Adrenal gland (tissue), 12 donors: Measurements from ENCODE around the gene CAPN11. TPM values are rescaled to one million over a fixed set of nuclear protein-coding genes. Genes with fewer than 3 reads are reported as not detected.
A peak's percentile ranks its signal among the peaks of the same experiment; 100 is the strongest.

ENCODE experiments used
- DNase-seq, 7 donors: peaks; one replicate each; pipeline ENCODE4 v3.0.0-alpha.2; 2019 to 2020
- H3K27ac ChIP-seq, 5 donors: fragments of 200-600 bp; sonication (generic) in 4 of 5; 1 replicate in 3 of 5; 2 replicates in 2 of 5; pipeline versions ENCODE4 v1.5.1 to v1.8.0; 2016 to 2020; ENCODE audit warnings: mild to moderate bottlenecking in 1 of 5
- H3K27me3 ChIP-seq: fragments of 200-600 bp; 2 replicates; pipeline ENCODE4 v1.8.0; 2021
- H3K36me3 ChIP-seq, 2 donors: fragments of 200-600 bp; replicated peaks in 1 of 2; 1 replicate in 1 of 2; 2 replicates in 1 of 2; pipeline versions ENCODE4 v1.5.1 to v1.8.0; 2018 to 2022
- H3K4me1 ChIP-seq, 2 donors: fragments of 200-600 bp; replicated peaks in 1 of 2; 1 replicate in 1 of 2; 2 replicates in 1 of 2; pipeline versions ENCODE4 v1.5.1 to v1.8.0; 2018 to 2021
- H3K4me3 ChIP-seq, 4 donors: fragments of 200-600 bp; sonication (generic) in 3 of 4; one replicate each; pipeline ENCODE4 v1.5.1; 2016 to 2018
- H3K9me3 ChIP-seq, 3 donors: fragments of 200-600 bp; sonication (generic) in 1 of 3; replicated peaks in 1 of 3; 1 replicate in 2 of 3; 2 replicates in 1 of 3; pipeline versions ENCODE4 v1.5.1 to v1.8.0; 2016 to 2021
- CTCF ChIP-seq, 6 experiments: fragments of 450-650 bp in 4 of 6; fragments of 200-600 bp in 2 of 6; sonication (generic) in 1 of 6; IDR thresholded peaks; 1 replicate in 5 of 6; 2 replicates in 1 of 6; pipeline versions ENCODE4 v1.5.1 to v1.8.0; 2016 to 2021; ENCODE audit warnings: antibody characterized with exemption in 6 of 6, mild to moderate bottlenecking in 2 of 6, moderate library complexity in 1 of 6
- POLR2A ChIP-seq, 2 donors: fragments of 450-650 bp; IDR thresholded peaks; one replicate each; pipeline ENCODE4 v1.6.1; 2017; ENCODE audit warnings: antibody characterized with exemption in 2 of 2, mild to moderate bottlenecking in 2 of 2, moderate library complexity in 1 of 2
- WGBS, 4 donors: extraction: QIAGEN DNeasy Blood & Tissue Kit in 2 of 4; methylation state at CpG; one replicate each; pipeline versions ENCODE4 v1.1.5 to v1.1.7; 2013 to 2017; 5-methylcytosine and 5-hydroxymethylcytosine counted together
- intact Hi-C, 2 donors: fragments of 100-400 bp; cut with DNase I; formaldehyde crosslinking; loops; one replicate each; pipeline versions ENCODE4 v1.14.1 to v1.15.0; 2022 to 2023
- polyA plus RNA-seq, 3 donors: library from polyadenylated mRNA; stranded (reverse); fragments of 200-250 nt in 2 of 3; fragments of 350-450 nt in 1 of 3; fragmentation: Illumina TruSeq in 1 of 3; extraction: RNeasy Lipid Tissue Mini Kit (QIAGEN cat#74804) in 1 of 3; gene quantifications; one replicate each; pipeline ENCODE4 v1.2.3, GENCODE V29; 2013 to 2014
- total RNA-seq, 9 donors: library from RNA; depleted of rRNA in 4 of 9; stranded (reverse); fragments of >200 nt in 4 of 9; fragments of 120-200 nt in 1 of 9; fragmentation: NEBNext Ultra II Directional in 1 of 9; extraction: Animal tissue kit (Norgen Biotek cat#: 25700) in 1 of 9; gene quantifications; one replicate each; pipeline versions ENCODE4 v1.1.0 to v1.2.4, GENCODE V29; 2013 to 2023
- donor health status: healthy with polysubstance abuse.
- donor health status: Bipolar disorder and iron deficiency.
- donor health status: DM: yes; HTN: yes; CAD: no.
- donor health status: DM: no; HTN: no; CAD: no.
- donor health status: DM: no; HTN: no; CAD: no.
- donor health status: DM: yes; HTN: yes; CAD: no.

Gene CAPN11
- total and polyA plus RNA-seq, 12 donors = 0.14 to 2.4 (median 0.98) TPM; not detected in 2

GRCh38 chr6:44167567-44167966, 8.9 kb downstream of the CAPN11 start:
- TF ChIP-seq POLR2A (IDR thresholded peaks at IDR 0.05) (no peak), CTCF (IDR thresholded peaks at IDR 0.05) (no peak)
- intact Hi-C loops = no loop called here
- no peaks in the 10 kb centered on the region for H3K4me1 ChIP-seq
- H3K27ac ChIP-seq = no peak overlapping the region
- H3K4me3 ChIP-seq = no peak overlapping the region
- WGBS, 4 donors = 95 to 100% (median 99%) methylated on average over 1 of the region's 1 CpG
- no peaks in the 10 kb centered on the region for H3K9me3 ChIP-seq
- no peaks in the 10 kb centered on the region for H3K27me3 ChIP-seq
- H3K36me3 ChIP-seq = no peaks in the 10 kb centered on the region
- no peak for DNase-seq

GRCh38 chr6:44169154-44169553, 10.5 kb downstream of the CAPN11 start:
- Histone ChIP-seq H3K27me3 (no peaks in the 10 kb centered on the region), H3K36me3 (no peaks in the 10 kb centered on the region), H3K4me1 (peaks cover 0 to 5% of the 10 kb centered on the region in 2 donors), H3K9me3 (no peaks in the 10 kb centered on the region), H3K4me3 (no peak overlapping the region), H3K27ac (no peak overlapping the region)
- no peak for TF ChIP-seq CTCF (IDR thresholded peaks at IDR 0.05)
- no peak for TF ChIP-seq POLR2A (IDR thresholded peaks at IDR 0.05)
- WGBS, 4 donors = 27 to 48% (median 39%) methylated on average over 8 to 9 of the region's 9 CpGs
- intact Hi-C loops = no loop called here
- peak in 1 of 7 donors; percentile 58 for DNase-seq

- H3K4me3 ChIP-seq = no peak overlapping the region
- intact Hi-C loops = loop anchor here in 1 of 2 donors (5.0 to 10.0 kb wide), 2 partner anchors 62 to 165 kb away; no protein-coding TSS in a partner anchor
- TF ChIP-seq POLR2A (IDR thresholded peaks at IDR 0.05) (no peak), CTCF (IDR thresholded peaks at IDR 0.05) (no peak)
- H3K27me3 ChIP-seq = no peaks in the 10 kb centered on the region
- DNase-seq = no peak
- WGBS, 4 donors = 70 to 78% (median 75%) methylated on average over 10 of the region's 10 CpGs
- peaks cover 0 to 5% of the 10 kb centered on the region in 2 donors for H3K4me1 ChIP-seq
- H3K9me3 ChIP-seq = no peaks in the 10 kb centered on the region
- no peak overlapping the region for H3K27ac ChIP-seq
- no peaks in the 10 kb centered on the region for H3K36me3 ChIP-seq
Measured at GRCh38 chr6:44169886-44170570, 11.4 kb downstream of the CAPN11 start.

- peaks cover 0 to 5% of the 10 kb centered on the region in 2 donors for H3K4me1 ChIP-seq
- H3K27ac ChIP-seq = no peak overlapping the region
- TF ChIP-seq CTCF (IDR thresholded peaks at IDR 0.05) = no peak
- TF ChIP-seq POLR2A (IDR thresholded peaks at IDR 0.05) = no peak
- no peak for DNase-seq
- H3K27me3 ChIP-seq = no peaks in the 10 kb centered on the region
- H3K4me3 ChIP-seq = no peak overlapping the region
- intact Hi-C loops = loop anchor here (2.0 to 10.0 kb wide), 3 partner anchors 60 to 163 kb away; no protein-coding TSS in a partner anchor
- no peaks in the 10 kb centered on the region for H3K36me3 ChIP-seq
- 71 to 75% (median 74%) methylated on average over 9 to 12 of the region's 12 CpGs for WGBS, 4 donors
- H3K9me3 ChIP-seq = no peaks in the 10 kb centered on the region
Measured at GRCh38 chr6:44171899-44172546, 13.4 kb downstream of the CAPN11 start.
